Stimulated activated CD4-positive, alpha-beta T cell treated with anti-CD3 and anti-CD28 coated beads, Interleukin-12 subunit alpha, Interleukin-12 subunit beta, amount 100 ng/mL, for 48 hours (primary cell): ENCODE data around the gene POU2F1.
A peak's percentile ranks its signal among the peaks of the same experiment; 100 is the strongest.

ENCODE experiments used
- DNase-seq, 3 donors: peaks; one replicate each; pipeline ENCODE4 v3.0.0-alpha.2; 2020; ENCODE audit warnings: low read depth in 2 of 3, low spot score in 1 of 3

Gene POU2F1

GRCh38 chr1:167462341-167462740 is 241.7 kb downstream of the POU2F1 start:
- no peak for DNase-seq

- DNase-seq = no peak
Measured at GRCh38 chr1:167463080-167463479, 242.4 kb downstream of the POU2F1 start.

- no peak for DNase-seq
Measured at GRCh38 chr1:167463875-167464575, 243.3 kb downstream of the POU2F1 start.

GRCh38 chr1:167465018-167465417 is 244.3 kb downstream of the POU2F1 start:
- no peak for DNase-seq

- no peak for DNase-seq
Measured at GRCh38 chr1:167465743-167466142, 245.1 kb downstream of the POU2F1 start.

- no peak for DNase-seq
Measured at GRCh38 chr1:167467126-167467710, 246.5 kb downstream of the POU2F1 start.

- no peak for DNase-seq
Measured at GRCh38 chr1:167467752-167468151, 247.1 kb downstream of the POU2F1 start.

- DNase-seq = no peak
Measured at GRCh38 chr1:167469280-167469965, 248.7 kb downstream of the POU2F1 start.

GRCh38 chr1:167471568-167471967 is 250.9 kb downstream of the POU2F1 start:
- DNase-seq = no peak

- DNase-seq = peak in 2 of 3 donors; percentile 30 to 44
Measured at GRCh38 chr1:167472752-167473521, 252.3 kb downstream of the POU2F1 start.

- no peak for DNase-seq
Measured at GRCh38 chr1:167473761-167474160, 253.1 kb downstream of the POU2F1 start.

GRCh38 chr1:167474191-167474641 is 253.5 kb downstream of the POU2F1 start:
- no peak for DNase-seq

GRCh38 chr1:167476061-167476460 is 255.4 kb downstream of the POU2F1 start:
- DNase-seq = no peak
